BLaER1 (cell line): Measurements from ENCODE around the gene LMO7.

Experiments
- H3K27ac ChIP-seq: shearing (Covaris generic); formaldehyde crosslinking; 2 replicates; pipeline ENCODE4 v1.8.1; 2022
- H3K27me3 ChIP-seq: shearing (Covaris generic); formaldehyde crosslinking; 2 replicates; pipeline ENCODE4 v1.8.1; 2022
- H3K36me3 ChIP-seq: shearing (Covaris generic); formaldehyde crosslinking; 2 replicates; pipeline ENCODE4 v1.8.1; 2022
- H3K4me1 ChIP-seq: shearing (Covaris generic); formaldehyde crosslinking; 2 replicates; pipeline ENCODE4 v1.8.1; 2022
- H3K4me2 ChIP-seq: shearing (Covaris generic); formaldehyde crosslinking; 2 replicates; pipeline ENCODE4 v1.8.1; 2022
- H3K4me3 ChIP-seq: shearing (Covaris generic); formaldehyde crosslinking; 2 replicates; pipeline ENCODE4 v1.8.1; 2022
- H3K9ac ChIP-seq: shearing (Covaris generic); formaldehyde crosslinking; 2 replicates; pipeline ENCODE4 v1.8.1; 2022
- H3K9me3 ChIP-seq: shearing (Covaris generic); formaldehyde crosslinking; 2 replicates; pipeline ENCODE4 v1.8.1; 2022
- H4K20me1 ChIP-seq: shearing (Covaris generic); formaldehyde crosslinking; 2 replicates; pipeline ENCODE4 v1.8.1; 2022
- Cebpa-rat ChIP-seq: shearing (Covaris generic); IDR thresholded peaks from 2 replicates; pipeline ENCODE4 v1.8.1; 2022

The LMO7 gene

DNA sequence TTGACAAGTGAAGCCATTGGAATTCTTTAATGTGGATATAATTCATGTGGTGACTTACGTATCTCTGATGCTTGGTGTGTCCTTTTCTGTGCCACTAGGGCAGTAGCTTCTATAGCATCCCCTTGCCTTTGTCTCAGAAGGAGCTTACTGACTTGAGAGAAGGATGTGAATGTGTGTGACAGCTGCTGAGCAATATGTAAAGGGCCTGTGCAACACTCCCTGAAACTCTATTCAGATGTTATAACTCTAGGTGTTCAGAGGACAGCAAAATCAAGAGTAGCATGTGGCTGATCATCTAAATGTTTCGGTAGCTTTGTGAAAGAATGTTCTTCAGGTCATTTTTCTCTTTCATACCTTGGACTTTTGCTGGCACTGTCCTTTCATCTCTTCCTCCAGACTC, 189.5 kb downstream of the LMO7 start:
- Histone ChIP-seq H3K9me3 (no peaks in the 10 kb centered on the region), H3K27ac (no peak overlapping the region), H3K4me2 (no peak overlapping the region), H3K9ac (no peak overlapping the region), H3K27me3 (no peaks in the 10 kb centered on the region), H3K4me3 (no peak overlapping the region), H4K20me1 (no peaks in the 10 kb centered on the region), H3K36me3 (peaks cover 4% of the 10 kb centered on the region; the same call in 1 of the 2 replicates), H3K4me1 (peaks cover 10% of the 10 kb centered on the region)
- no peak for TF ChIP-seq Cebpa-rat

DNA sequence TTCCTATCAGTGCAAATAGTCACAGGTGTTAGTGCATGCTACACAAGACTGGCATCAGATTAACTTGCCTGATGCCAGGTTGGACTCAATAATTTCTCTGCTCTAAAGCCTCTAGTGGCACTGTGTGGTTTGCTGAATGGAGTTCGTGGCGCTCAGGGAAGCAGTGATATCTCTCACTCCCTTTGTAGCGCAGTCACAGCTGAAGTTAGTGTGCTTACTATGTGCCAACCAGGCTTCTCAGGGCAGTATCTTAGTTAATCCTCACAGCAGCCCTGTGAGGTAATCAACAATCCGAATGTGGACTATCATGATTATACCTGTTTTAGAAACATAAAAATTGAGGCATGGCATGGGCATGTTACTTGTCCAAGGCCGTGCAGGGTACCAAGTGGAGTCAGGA, 190.3 kb downstream of the LMO7 start:
- H3K4me1 ChIP-seq: peaks cover 10% of the 10 kb centered on the region
- no peaks in the 10 kb centered on the region for H3K27me3 ChIP-seq
- H4K20me1 ChIP-seq: no peaks in the 10 kb centered on the region
- no peak overlapping the region for H3K27ac ChIP-seq
- H3K36me3 ChIP-seq: peaks cover under 1% of the 10 kb centered on the region; the same call in 1 of the 2 replicates
- H3K9ac ChIP-seq: no peak overlapping the region
- H3K9me3 ChIP-seq: no peaks in the 10 kb centered on the region
- no peak overlapping the region for H3K4me3 ChIP-seq
- no peak for TF ChIP-seq Cebpa-rat
- H3K4me2 ChIP-seq: no peak overlapping the region

DNA sequence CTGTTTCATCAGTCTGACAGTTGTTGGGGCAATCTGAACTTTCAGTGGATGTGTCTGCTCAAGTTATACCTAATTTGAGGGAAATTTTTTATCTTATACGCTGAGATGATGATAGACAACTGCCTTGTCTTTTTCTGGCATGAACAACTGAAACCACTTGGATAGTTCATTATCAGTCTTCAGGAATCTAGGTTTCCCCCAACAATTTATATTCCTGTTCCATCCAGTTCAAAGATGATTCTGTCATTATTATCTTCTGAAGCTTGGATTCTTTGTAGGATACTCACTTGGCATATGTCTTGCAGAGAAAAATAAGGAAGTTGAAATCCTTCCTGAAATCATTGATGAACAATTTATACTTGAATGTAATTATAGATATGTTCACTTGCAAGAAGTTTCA, 193.7 kb downstream of the LMO7 start:
- Histone ChIP-seq H3K9ac (no peak overlapping the region), H3K36me3 (no peaks in the 10 kb centered on the region), H3K4me1 (peaks cover 10% of the 10 kb centered on the region), H3K9me3 (no peaks in the 10 kb centered on the region), H3K4me2 (no peak overlapping the region), H3K27me3 (no peaks in the 10 kb centered on the region), H3K4me3 (no peak overlapping the region), H3K27ac (no peak overlapping the region), H4K20me1 (no peaks in the 10 kb centered on the region)
- TF ChIP-seq Cebpa-rat: no peak

DNA sequence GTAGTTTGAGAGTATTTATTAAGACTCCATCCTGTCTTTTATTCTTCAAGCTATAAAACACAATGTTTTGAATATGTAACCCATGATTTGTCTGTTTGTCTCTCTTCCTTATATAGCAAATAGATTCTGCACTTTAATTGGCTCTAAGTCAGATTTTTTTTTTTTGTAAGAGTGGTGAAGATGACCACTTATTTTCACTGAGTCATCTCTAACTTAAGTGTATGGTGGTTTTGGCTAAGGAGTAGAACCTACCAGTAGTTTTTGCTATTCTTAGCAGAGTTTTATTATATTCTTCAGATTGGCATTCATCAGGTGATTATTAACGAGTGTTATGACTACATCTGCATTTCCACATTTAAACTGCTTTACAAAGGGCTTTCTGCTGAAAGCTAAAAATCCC, 194.7 kb downstream of the LMO7 start:
- peaks cover 10% of the 10 kb centered on the region for H3K4me1 ChIP-seq
- H3K9me3 ChIP-seq: no peaks in the 10 kb centered on the region
- H4K20me1 ChIP-seq: no peaks in the 10 kb centered on the region
- H3K36me3 ChIP-seq: no peaks in the 10 kb centered on the region
- no peaks in the 10 kb centered on the region for H3K27me3 ChIP-seq
- TF ChIP-seq Cebpa-rat: no peak
- H3K4me2 ChIP-seq: no peak overlapping the region
- H3K27ac ChIP-seq: no peak overlapping the region
- H3K4me3 ChIP-seq: no peak overlapping the region
- no peak overlapping the region for H3K9ac ChIP-seq

DNA sequence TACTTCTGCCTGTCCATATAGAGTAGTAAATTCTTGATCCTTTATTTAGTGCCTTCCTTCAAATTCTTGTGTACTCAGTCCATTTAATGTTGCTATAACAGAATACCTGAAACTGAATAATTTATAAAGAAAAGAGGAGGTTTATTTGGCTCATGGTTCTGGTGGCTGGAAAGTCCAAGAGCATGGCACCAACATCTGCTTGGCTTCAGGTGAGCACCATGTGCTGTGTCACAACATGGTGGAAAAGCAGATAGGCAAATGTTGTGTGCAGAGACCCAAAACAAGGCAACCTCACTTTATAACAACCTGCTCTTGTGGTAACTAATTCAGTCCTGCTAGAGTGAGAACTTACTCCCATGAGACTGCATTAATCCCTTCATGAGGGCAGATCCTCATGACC, 195.3 kb downstream of the LMO7 start:
- Histone ChIP-seq H4K20me1 (no peaks in the 10 kb centered on the region), H3K27ac (no peak overlapping the region), H3K4me2 (no peak overlapping the region), H3K27me3 (no peaks in the 10 kb centered on the region), H3K36me3 (no peaks in the 10 kb centered on the region), H3K9ac (no peak overlapping the region), H3K9me3 (no peaks in the 10 kb centered on the region), H3K4me3 (no peak overlapping the region), H3K4me1 (peaks cover 10% of the 10 kb centered on the region)
- TF ChIP-seq Cebpa-rat: no peak

DNA sequence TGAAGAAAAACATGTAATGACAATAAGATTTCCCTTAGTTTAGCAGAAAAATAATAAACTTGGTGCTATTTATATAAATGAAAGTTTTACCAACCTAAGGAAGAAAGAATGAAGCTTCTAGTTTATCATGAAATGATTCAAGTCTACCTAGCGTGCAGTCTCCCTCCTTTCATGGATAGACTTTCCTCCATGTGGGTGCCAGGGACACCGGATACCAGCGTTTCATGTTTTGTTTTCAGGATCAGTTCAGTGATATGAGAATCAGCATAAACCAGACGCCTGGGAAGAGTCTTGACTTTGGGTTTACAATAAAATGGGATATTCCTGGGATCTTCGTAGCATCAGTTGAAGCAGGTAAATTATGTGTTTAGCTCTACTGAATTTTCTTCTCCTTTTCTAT, 196.7 kb downstream of the LMO7 start:
- H3K4me1 ChIP-seq: peaks cover 4% of the 10 kb centered on the region
- H3K9ac ChIP-seq: no peak overlapping the region
- H3K27ac ChIP-seq: no peak overlapping the region
- H3K36me3 ChIP-seq: no peaks in the 10 kb centered on the region
- H3K27me3 ChIP-seq: no peaks in the 10 kb centered on the region
- TF ChIP-seq Cebpa-rat: no peak
- no peak overlapping the region for H3K4me3 ChIP-seq
- no peaks in the 10 kb centered on the region for H3K9me3 ChIP-seq
- no peaks in the 10 kb centered on the region for H4K20me1 ChIP-seq
- H3K4me2 ChIP-seq: no peak overlapping the region

- Histone ChIP-seq H3K4me1 (no peaks in the 10 kb centered on the region), H3K9ac (no peak overlapping the region), H3K27ac (no peak overlapping the region), H3K4me3 (no peak overlapping the region), H3K36me3 (peaks cover under 1% of the 10 kb centered on the region; the same call in 1 of the 2 replicates), H4K20me1 (no peaks in the 10 kb centered on the region), H3K4me2 (no peak overlapping the region), H3K9me3 (no peaks in the 10 kb centered on the region), H3K27me3 (no peaks in the 10 kb centered on the region)
- no peak for TF ChIP-seq Cebpa-rat
Observed at GRCh38 chr13:75836441-75836840, 200.3 kb downstream of the LMO7 start.

DNA sequence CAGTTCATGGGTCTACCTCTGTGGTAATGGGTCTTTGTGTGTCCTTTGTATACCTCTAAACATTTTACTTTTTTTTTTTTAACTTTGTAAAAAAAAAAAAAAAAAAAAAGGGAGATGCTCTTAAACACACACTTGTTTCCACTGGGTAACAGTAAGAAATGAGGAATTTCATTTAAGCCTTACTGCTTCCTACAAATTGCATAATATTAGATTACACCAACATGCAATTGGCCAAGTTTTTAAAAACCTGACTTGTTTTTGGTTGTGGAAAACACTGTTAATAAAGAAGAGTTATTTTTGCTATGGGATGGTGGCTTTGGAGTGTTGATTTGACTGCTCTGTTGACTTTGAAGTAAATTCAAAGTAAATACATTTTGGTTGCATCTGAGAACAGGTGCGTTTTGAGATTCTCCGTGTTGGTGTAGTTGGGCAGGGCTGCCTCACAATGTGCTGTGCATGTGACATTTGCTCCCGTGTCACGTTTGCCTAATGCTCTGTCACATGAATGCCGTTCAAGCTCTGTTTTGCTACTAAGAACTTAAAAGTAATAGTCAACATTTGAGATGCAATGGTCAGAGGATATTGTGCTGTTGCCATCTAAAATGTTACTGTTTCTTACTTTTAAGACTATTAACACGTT, 202.4 kb downstream of the LMO7 start:
- no peak overlapping the region for H3K9ac ChIP-seq
- no peaks in the 10 kb centered on the region for H3K27me3 ChIP-seq
- no peak overlapping the region for H3K4me3 ChIP-seq
- TF ChIP-seq Cebpa-rat: no peak
- H3K36me3 ChIP-seq: peaks cover 8% of the 10 kb centered on the region; the same call in 1 of the 2 replicates
- no peaks in the 10 kb centered on the region for H4K20me1 ChIP-seq
- no peak overlapping the region for H3K4me2 ChIP-seq
- no peak overlapping the region for H3K27ac ChIP-seq
- H3K9me3 ChIP-seq: no peaks in the 10 kb centered on the region
- H3K4me1 ChIP-seq: no peaks in the 10 kb centered on the region

DNA sequence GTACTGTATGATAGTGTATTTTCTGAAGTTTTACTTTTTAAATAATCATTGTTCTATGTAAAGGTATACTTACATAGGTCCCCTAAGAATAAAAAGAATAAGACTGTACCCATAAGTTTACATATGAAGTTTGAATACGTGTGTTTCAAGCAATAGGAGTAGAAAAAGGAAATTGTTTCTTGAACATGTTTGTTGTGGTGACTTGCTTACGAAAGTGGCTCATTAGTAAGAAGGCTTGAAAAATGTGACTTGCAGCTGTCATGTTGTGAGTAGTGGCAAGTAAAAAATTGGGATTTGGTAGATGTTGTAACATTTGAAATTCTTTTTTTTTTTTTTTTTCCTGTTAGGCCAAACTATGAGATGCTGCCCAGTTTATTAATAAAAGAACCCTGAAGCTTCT, 203.3 kb downstream of the LMO7 start:
- H3K27me3 ChIP-seq: no peaks in the 10 kb centered on the region
- no peaks in the 10 kb centered on the region for H3K4me1 ChIP-seq
- H3K36me3 ChIP-seq: peaks cover 8% of the 10 kb centered on the region; the same call in 1 of the 2 replicates
- H3K9ac ChIP-seq: no peak overlapping the region
- TF ChIP-seq Cebpa-rat: no peak
- no peaks in the 10 kb centered on the region for H3K9me3 ChIP-seq
- no peak overlapping the region for H3K27ac ChIP-seq
- no peaks in the 10 kb centered on the region for H4K20me1 ChIP-seq
- no peak overlapping the region for H3K4me2 ChIP-seq
- no peak overlapping the region for H3K4me3 ChIP-seq

DNA sequence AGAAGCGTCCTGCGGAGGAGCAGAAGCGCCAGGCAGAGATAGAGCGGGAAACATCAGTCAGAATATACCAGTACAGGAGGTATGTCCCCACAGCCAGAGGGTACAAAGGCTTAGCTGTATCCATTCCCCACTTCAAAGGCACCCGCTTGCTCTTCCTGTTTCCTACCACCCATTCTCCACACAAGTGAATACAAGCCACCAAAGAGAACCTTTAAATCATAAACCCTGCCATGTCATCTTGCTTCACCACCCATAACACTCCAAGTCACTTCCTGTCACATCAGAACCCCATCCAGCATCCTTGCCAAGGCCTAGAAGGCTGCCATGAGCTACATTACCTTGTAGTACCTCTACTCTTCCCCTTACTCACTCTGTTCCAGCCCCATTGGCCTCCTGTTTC, 205.8 kb downstream of the LMO7 start:
- no peaks in the 10 kb centered on the region for H3K9me3 ChIP-seq
- H3K36me3 ChIP-seq: peaks cover 8% of the 10 kb centered on the region; the same call in 1 of the 2 replicates
- no peak overlapping the region for H3K4me3 ChIP-seq
- H3K27me3 ChIP-seq: no peaks in the 10 kb centered on the region
- H3K4me1 ChIP-seq: no peaks in the 10 kb centered on the region
- H4K20me1 ChIP-seq: no peaks in the 10 kb centered on the region
- no peak for TF ChIP-seq Cebpa-rat
- H3K4me2 ChIP-seq: no peak overlapping the region
- no peak overlapping the region for H3K9ac ChIP-seq
- H3K27ac ChIP-seq: no peak overlapping the region

- Histone ChIP-seq H3K4me3 (no peak overlapping the region), H3K27ac (no peak overlapping the region), H3K9ac (no peak overlapping the region), H3K36me3 (peaks cover 8% of the 10 kb centered on the region; the same call in 1 of the 2 replicates), H3K27me3 (no peaks in the 10 kb centered on the region), H3K4me2 (no peak overlapping the region), H3K4me1 (no peaks in the 10 kb centered on the region), H3K9me3 (no peaks in the 10 kb centered on the region), H4K20me1 (no peaks in the 10 kb centered on the region)
- TF ChIP-seq Cebpa-rat: no peak
Observed at GRCh38 chr13:75843074-75843473, 206.9 kb downstream of the LMO7 start.
